Urothelium cell line (cell line): ENCODE data around the gene MFAP2.
"Not testable (repeated sequence)": the region's sequence is repeated elsewhere in the genome, so short reads cannot be mapped to it uniquely, and the experiment has no call there.

Experiments used
- DNase-seq: peaks from one replicate; pipeline ENCODE4 v3.0.0; 2011; ENCODE audit warnings: low spot score, mixed read lengths
- FAIRE-seq: peaks from 2 replicates; lab custom pipeline; 2011; peaks lifted over from hg19 to GRCh38; lab: Jason Lieb, UNC

Gene MFAP2

DNA sequence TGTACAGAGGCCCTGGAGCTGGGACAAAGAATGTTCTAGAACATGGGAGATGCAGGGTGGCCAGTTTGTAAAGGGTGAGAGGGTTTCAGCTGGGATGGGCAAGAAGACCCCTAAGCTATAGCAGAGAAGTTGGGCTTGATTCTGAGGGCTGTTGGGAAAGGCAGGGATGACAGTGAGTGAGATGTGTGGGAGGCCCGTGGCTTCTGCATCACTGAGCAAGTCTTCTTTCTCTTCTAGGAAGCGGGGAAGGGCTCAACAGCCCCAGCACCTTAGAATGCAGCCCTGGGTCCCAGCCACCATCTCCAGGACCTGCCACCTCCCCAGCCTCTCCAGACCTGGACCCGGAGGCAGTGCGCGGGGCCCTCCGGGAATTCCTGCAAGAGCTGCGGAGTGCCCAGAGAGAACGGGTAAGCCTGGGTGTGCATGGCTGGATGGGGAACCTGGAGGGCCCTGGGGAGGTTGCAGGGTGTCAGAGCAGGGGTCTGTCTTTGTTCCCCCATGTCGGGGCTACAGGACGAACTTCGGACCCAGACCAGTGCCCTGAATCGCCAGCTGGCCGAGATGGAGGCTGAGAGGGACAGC is 14.8 kb downstream of the MFAP2 start:
- DNase-seq (no peak), FAIRE-seq (no peak)

DNA sequence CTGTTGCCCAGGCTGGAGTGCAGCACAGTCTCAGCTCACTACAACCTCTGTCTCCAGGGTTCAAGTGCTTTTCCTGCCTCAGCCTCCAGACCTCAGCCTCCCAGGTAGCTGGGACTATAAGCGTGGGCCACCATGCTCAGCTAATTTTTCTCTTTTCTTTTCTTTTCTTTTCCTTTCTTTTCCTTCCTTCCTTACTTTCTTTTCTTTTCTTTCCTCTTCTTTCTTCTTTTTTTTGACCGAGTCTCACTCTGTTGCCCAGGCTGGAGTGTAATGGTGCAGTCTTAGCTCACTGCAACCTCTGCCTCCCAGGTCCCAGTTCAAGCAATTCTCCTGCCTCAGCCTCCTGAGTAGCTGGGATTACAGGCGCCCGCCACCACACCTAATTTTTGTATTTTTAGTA is 16.3 kb downstream of the MFAP2 start:
- DNase-seq, FAIRE-seq: not testable (repeated sequence)

DNA sequence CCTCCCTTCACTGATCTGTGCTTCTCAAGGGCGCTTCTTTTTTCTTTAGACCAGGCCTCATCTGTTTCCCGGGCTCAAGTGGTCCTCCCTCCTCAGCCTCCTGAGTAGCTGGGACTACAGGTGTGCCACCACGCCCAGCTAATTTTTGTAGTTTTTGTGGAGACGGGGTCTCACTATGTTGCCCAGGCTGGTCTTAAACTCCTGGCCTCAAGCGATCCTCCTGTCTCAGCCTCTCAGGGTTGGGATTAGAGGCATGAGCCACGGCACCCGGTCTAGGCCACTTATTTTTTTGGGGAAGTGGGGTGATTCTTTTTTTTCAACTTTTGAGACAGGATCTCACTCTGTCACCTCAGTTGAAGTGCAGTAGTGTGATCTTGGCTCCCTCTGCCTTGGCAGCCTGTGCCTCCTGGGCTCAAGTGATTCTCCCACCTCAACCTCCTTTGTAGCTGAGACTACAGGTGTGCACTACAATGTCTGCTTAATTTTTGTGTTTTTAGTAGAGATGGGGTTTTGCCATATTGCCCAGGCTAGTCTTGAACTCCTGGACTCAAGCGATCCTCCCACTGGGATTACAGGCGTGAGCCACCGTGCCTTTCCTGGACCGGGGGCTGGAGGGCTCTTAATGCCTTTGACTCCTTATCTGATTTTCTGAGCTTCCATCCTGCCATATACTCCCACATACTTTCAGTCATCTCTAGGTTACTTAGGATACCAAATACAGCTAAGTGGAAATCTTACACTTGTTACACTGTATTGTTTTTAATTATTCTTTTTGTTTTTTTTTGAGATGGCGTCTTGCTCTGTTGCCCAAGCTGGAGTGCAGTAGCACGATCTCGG is 18.9 kb downstream of the MFAP2 start:
- FAIRE-seq = no peak

DNA sequence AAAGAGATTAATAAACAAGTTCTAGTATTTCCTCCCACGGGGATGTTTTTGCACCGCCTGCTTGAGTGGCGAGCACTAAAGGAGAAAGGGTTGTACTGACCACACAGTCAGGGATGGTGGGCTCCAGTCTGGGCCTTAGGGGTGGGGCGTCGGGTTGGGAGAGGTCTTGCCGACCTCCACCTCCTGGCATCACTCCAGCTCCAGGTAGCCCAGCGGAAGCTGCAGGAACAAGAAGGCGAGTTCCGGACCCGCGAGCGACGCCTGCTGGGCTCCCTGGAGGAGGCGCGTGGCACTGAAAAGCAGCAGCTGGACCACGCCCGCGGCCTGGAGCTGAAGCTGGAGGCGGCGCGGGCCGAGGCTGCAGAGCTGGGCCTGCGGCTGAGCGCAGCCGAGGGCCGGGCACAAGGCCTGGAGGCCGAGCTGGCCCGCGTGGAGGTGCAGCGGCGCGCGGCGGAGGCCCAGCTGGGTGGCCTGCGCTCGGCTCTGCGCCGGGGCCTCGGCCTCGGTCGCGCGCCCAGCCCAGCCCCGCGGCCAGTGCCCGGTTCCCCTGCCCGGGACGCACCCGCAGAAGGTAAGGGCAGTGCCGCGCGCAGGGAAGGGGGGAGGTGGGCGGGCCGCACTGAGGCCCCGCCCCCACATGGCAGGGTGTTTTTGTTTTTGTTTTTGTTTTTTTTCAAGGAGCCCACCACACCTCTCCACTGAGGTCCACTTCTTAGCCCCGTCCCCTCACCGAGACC is 19.7 kb downstream of the MFAP2 start:
- DNase-seq = no peak
- FAIRE-seq = no peak

More for the DNA sequence above, 18.9 kb downstream of the MFAP2 start:
- no peak for DNase-seq

DNA sequence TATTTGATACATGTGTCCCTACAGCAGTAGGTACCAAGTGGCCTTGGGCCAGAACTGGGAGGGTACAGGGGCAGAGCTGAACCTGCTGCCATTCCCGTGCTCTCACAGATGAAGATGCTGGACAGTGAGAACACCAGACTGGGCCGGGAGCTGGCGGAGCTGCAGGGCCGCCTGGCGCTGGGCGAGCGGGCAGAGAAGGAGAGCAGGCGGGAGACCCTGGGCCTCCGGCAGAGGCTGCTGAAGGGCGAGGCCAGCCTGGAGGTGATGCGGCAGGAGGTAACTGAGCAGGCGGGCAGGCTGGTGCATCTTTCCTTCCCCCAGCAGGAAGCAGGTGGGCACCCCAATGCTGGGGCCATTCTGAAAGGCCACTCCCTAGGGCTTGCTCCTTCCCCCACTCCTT is 21.9 kb downstream of the MFAP2 start:
- FAIRE-seq = no peak
- DNase-seq = no peak

DNA sequence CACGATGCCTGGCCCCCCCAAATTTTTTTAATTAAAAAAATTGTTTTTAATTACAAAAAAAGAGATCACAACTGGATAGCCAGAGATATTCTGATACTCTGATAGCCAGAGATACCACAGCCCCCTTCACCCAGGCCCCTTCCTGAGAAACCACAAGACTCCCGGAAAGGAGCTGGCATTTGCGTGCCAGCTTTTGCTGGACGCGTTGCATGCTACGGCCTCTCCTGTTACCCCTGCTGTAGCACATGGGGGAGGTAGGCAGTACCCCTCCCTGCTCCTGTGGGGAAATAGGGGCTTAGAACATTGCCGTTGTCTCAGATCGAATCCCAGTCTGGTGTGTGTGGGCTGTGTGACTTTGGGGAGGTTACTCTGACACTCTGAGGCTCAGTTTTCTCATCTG is 22.7 kb downstream of the MFAP2 start:
- DNase-seq (no peak), FAIRE-seq (no peak)

DNA sequence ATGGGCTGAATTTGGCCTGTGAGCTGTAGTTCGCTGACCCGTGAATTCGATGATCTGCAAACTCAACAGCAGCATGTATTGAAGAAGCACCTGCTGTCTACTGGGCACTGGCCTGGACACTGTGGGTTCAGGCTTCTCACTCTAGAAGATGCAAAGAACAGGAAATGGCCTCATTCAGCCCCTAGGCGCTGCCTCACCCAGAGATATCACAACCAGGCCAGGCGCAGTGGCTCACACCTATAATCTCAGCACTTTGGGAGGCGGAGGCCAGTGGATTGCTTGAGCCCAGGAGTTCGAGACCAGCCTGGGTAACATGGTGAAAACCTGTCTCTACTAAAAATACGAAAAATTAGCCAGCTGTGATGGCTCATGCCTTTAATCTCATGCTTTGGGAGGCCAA is 23.6 kb downstream of the MFAP2 start:
- DNase-seq = no peak

DNA sequence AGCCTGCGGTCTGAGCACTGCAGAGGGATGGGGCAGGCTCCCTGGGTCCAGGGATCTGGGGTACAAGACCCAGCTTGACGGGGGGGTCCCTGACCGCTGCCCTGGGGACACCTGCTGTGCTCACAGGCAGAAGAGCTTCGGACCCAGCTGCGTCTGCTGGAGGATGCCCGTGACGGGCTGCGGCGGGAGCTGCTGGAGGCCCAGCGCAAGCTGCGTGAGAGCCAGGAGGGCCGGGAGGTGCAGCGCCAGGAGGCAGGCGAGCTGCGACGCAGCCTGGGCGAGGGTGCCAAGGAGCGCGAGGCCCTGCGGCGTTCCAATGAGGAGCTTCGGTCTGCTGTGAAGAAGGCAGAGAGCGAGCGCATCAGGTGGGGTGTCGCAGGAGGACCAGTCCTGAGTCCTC is 25.2 kb downstream of the MFAP2 start:
- no peak for FAIRE-seq
- DNase-seq = no peak

More for the DNA sequence above, 23.6 kb downstream of the MFAP2 start:
- FAIRE-seq = no peak

DNA sequence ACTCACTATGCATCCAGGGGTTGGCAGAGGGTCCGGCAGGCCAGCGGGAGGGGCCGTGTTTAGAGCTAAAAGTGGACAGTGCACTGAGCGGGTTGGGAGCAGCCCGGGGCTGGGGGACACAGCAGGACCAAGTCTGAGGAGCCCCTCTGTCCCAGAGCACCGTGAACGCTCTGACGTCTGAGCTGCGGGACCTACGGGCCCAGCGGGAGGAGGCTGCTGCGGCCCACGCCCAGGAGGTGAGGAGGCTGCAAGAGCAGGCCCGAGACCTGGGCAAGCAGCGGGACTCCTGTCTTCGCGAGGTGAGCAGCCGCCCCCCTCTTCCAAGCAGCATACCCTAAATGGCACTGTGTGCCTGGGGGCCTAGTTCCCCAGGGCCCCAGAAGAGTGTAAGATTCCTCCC is 25.8 kb downstream of the MFAP2 start:
- FAIRE-seq (no peak), DNase-seq (no peak)

DNA sequence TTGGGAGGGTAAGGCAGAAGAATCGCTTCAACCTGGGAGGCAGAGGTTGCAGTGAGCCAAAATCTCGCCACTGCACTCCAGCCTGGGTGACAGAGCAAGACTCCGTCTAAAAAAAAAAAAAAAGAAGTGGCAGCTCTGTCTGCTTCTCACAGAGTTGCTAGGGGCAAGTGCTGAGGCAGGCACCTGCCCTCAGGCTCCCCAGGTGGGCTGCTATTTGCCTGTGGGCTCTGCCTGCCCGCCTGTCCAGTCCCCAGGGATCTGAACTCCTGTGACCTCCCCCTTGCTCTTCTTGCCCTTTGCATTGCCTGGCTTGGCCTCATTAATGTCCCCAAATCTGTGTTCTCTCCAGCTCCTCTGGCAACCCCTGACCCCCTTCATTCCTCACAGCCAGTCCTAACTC is 28.0 kb downstream of the MFAP2 start:
- not testable (repeated sequence) for FAIRE-seq, DNase-seq

DNA sequence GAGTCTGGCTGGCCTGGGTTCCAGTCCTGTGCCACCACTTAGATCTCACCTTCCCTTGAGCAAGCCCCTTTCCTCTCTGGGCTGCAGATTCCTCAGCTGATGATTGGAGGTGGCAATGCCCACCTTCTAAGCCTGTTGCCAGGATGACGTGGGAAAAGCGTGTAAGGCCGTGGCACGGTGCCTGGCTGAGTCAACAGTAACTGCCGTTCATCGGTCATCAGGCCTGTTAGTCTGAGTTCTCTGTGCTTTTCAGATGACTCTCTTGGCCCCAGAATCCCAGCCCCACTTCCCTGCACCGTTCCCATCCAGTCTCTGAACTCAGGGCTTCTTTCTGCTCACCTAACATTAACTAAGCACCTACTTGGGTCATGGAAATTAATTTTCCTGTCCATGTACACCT is 31.4 kb downstream of the MFAP2 start:
- peak; percentile 46 for FAIRE-seq
- not testable (repeated sequence) for DNase-seq

DNA sequence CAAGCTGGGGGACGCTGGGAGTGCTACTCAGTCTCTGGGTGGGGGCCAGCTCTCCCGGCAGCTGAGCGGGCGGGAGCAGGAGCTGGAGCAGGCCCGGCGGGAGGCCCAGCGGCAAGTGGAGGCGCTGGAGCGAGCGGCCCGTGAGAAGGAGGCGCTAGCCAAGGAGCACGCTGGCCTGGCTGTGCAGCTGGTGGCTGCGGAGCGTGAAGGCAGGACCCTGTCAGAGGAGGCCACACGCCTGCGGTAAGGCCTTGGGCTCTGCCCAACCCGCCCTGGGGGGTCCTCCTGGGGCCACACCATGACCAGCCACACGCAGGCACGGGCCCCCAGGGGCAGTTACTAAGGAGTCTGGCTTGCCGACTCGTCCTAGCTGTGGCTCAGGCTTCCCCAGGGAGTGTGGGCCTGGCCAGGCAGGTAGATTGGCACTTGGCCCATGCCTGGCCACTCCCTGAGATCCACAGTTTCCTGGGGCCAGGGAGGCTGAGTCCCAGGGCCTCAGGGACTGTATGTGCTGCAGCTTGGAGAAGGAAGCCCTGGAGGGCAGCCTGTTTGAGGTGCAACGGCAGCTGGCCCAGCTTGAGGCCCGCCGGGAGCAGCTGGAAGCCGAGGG is 32.0 kb downstream of the MFAP2 start:
- not testable (repeated sequence) for FAIRE-seq, DNase-seq

DNA sequence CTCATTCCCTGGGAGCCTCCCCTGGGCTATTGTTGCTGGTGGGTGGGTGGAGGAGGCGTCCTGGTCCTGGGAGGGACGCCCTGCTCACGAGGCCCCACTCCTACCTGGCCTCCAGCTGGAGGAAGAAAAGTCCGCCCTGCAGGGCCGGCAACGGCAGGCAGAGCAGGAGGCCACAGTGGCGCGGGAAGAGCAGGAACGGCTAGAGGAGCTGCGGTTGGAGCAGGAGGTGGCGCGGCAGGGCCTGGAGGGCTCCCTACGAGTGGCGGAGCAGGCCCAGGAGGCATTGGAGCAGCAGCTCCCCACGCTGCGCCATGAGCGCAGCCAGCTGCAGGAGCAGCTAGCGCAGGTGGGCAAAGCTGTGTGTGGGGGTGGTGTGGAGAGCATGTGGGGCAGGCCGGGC is 33.8 kb downstream of the MFAP2 start:
- DNase-seq (no peak), FAIRE-seq (no peak)

DNA sequence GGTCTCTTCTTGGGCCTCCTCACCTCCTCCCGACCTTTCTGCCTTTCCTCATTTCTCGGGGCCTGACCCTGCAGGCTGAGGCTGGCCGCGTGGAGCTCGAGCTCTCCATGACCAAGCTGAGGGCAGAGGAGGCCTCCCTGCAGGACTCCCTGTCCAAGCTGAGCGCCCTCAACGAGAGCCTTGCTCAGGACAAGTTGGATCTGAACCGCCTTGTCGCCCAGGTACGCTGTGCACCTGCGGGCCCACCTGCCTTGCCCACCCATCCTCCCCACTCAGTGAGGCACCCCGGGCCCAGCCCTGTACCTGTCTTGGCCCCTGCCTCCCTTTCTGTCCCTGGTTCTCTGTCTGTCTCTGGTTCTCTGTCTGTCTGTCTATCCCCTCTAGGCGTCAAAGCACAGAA is 34.2 kb downstream of the MFAP2 start:
- not testable (repeated sequence) for DNase-seq, FAIRE-seq

DNA sequence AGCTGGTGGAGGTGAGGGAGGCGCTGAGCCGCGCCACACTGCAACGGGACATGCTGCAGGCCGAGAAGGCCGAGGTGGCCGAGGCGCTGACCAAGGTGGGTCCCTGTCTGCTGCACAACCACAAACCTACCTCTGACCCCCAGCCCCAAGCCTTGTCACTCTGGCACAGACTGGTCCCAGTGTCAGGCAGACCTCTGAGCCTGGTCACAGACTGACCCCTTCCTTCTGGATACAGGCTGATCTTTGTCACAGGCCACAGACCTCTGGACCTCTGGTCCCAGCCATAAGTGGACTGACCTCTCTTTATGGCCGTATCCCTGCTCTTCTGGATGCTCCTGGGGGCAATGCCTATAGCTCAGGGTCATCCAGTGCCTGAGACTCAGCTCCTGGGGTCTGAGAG is 34.9 kb downstream of the MFAP2 start:
- not testable (repeated sequence) for DNase-seq, FAIRE-seq

DNA sequence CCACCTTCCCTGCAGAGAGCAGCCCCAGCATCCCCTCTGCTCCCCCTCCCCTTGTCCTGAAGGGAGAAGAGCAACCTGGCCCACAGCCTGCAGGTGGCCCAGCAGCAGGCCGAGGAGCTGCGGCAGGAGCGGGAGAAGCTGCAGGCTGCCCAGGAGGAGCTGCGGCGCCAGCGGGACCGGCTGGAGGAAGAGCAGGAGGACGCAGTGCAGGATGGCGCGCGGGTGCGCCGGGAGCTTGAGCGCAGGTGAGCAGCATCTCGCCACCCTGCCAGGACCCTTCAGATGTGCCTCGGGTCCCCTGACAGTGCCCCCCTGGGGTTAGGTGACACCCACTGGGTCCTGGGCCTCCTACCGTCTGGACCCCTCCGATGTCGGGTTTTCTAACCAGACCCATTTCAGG is 36.4 kb downstream of the MFAP2 start:
- no peak for DNase-seq
- no peak for FAIRE-seq

DNA sequence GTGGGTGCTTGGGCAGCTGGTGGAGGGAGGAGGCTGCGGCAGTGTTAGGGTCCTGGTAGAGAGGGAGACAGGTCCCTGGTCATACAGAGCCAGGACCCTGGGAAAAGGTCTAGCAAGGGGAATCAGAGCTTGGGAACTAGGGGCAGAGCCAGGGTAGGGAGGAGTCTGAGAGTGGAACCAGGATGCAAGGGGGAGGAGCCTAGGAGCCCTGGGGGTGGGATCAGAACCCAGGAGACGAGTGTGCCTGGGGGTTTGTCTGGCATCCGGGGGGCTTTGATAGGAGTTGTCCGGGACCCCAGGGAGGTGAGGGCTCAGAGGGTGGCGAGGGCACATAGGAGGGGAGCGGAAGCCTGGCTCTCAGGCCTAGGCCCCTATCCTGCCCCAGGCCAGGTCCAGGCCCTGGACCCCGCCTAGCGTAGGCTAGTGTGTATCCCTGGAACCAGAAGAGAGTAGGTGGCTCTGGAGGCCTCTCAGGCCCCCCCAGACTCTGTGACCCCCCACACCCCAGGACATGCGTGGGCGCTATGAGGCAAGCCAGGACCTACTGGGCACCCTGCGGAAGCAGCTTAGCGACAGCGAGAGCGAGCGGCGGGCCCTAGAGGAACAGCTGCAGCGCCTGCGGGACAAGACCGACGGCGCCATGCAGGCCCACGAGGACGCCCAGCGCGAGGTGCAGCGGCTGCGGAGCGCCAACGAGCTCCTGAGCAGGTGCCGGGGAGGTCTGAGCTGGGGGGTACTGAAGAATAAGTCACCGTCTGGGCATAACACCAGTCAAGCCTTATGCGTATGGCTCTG is 40.8 kb downstream of the MFAP2 start:
- DNase-seq, FAIRE-seq: not testable (repeated sequence)

DNA sequence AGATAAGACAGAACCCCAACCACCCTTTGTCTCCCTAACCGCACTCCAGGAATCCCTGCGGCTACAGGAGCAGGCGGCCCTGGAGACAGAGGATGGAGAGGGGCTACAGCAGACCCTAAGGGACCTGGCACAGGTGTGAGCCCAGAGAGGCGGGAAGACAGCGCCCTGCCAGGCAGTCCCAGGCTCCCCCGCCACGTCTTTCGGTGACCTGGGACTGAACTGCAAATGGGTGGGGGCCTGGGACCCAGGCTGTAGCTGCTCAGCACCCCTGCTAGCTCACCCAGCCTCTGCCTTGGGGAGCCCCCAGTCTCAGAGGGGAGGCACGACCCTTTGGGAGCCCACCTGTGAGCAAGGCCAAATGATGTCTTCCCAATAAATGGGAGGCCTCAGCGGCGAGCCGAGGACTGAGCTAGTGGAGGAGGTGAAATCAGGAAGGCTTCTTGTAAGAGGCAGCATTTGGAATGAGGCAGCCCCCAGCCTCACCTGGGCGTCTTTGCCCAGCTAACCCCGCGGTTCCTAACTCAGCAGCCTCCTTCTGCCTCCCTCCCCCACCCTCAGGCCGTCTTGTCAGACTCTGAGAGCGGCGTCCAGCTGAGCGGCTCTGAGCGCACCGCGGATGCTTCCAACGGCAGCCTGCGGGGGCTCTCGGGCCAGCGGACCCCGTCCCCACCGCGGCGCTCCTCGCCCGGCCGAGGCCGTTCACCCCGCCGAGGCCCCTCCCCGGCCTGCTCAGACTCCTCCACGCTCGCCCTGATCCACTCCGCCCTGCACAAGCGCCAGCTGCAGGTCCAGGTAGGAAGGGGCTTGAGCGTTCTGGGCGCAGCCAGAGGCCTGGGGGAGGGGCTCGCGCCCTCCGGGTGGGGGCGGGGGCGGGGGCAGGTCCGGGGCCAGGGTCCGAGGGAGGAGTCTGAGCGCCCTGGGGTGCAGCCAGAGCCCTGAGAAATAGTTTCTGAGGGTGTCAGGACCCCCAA is 41.8 kb downstream of the MFAP2 start:
- DNase-seq (no peak), FAIRE-seq (no peak)

DNA sequence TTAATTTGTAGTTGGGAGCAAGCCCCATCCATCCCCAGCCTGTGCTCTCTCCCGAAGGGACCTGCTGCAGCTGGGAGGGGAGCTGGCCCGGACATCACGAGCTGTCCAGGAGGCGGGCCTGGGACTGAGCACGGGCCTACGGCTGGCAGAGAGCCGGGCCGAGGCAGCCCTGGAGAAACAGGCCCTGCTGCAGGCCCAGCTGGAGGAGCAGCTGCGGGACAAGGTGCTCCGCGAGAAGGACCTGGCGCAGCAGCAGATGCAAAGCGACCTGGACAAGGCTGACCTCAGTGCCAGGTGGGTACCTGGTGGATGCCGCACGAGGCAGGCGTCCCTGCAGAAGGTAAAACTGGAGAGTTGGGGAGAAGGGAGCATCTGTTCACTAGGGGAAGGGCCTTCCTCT is 43.8 kb downstream of the MFAP2 start:
- DNase-seq, FAIRE-seq: not testable (repeated sequence)
